Trophoblast cell (in vitro differentiated cells and primary cell): Measurements from ENCODE around the gene RSU1.

Source experiments
- DNase-seq, 2 donors: peaks; one replicate each; pipeline ENCODE4 v3.0.0-alpha.2; 2016
- H2AFZ ChIP-seq: 2 replicates; pipeline ENCODE4 v1.6.1; 2013; ENCODE audit warnings: low read length, moderate library complexity, mild to moderate bottlenecking; ENCODE audit not compliant: insufficient read depth, poor library complexity
- H2AK5ac ChIP-seq: 2 replicates; pipeline ENCODE4 v1.6.1; 2013; ENCODE audit warnings: mild to moderate bottlenecking, low read length
- H2BK120ac ChIP-seq: 2 replicates; pipeline ENCODE4 v1.6.1; 2013; ENCODE audit warnings: low read length, mild to moderate bottlenecking, moderate library complexity; ENCODE audit not compliant: insufficient read depth, poor library complexity
- H2BK12ac ChIP-seq: 2 replicates; pipeline ENCODE4 v1.6.1; 2013; ENCODE audit warnings: mild to moderate bottlenecking, low read length, moderate library complexity
- H2BK5ac ChIP-seq: 2 replicates; pipeline ENCODE4 v1.6.1; 2013; ENCODE audit warnings: low read length, low read depth, moderate library complexity, mild to moderate bottlenecking; ENCODE audit not compliant: poor library complexity
- H3K14ac ChIP-seq: 2 replicates; pipeline ENCODE4 v1.6.1; 2013; ENCODE audit warnings: mild to moderate bottlenecking, low read length
- H3K18ac ChIP-seq: 2 replicates; pipeline ENCODE4 v1.6.1; 2013; ENCODE audit warnings: mild to moderate bottlenecking, low read length
- H3K23ac ChIP-seq: 2 replicates; pipeline ENCODE4 v1.6.1; 2013; ENCODE audit warnings: low read length
- H3K27ac ChIP-seq: 2 replicates; pipeline ENCODE4 v1.5.1; 2013; ENCODE audit warnings: low read depth, mild to moderate bottlenecking, inconsistent platforms, low read length, moderate library complexity
- H3K27me3 ChIP-seq: 2 replicates; pipeline ENCODE4 v1.6.1; 2013; ENCODE audit warnings: inconsistent platforms, mild to moderate bottlenecking, low read length, moderate library complexity; ENCODE audit not compliant: insufficient read depth
- H3K36me3 ChIP-seq, 2 experiments: 1 replicate in 1 of 2; 2 replicates in 1 of 2; pipeline ENCODE4 v1.6.1; 2013; ENCODE audit warnings: low read length in 2 of 2, mild to moderate bottlenecking in 2 of 2, moderate library complexity in 1 of 2; ENCODE audit not compliant: insufficient read depth in 2 of 2, control insufficient read depth in 1 of 2
- H3K4ac ChIP-seq: 2 replicates; pipeline ENCODE4 v1.6.1; 2013; ENCODE audit warnings: low read depth, mild to moderate bottlenecking, low read length, moderate library complexity
- H3K4me1 ChIP-seq, 2 experiments: 1 replicate in 1 of 2; 2 replicates in 1 of 2; pipeline ENCODE4 v1.6.1; 2013; ENCODE audit warnings: low read length in 2 of 2, mild to moderate bottlenecking in 2 of 2, moderate library complexity in 1 of 2; ENCODE audit not compliant: insufficient read depth in 2 of 2, control insufficient read depth in 1 of 2
- H3K4me2 ChIP-seq: 2 replicates; pipeline ENCODE4 v1.6.1; 2013; ENCODE audit warnings: inconsistent platforms, mild to moderate bottlenecking, low read length, moderate library complexity
- H3K4me3 ChIP-seq: 2 replicates; pipeline ENCODE4 v1.5.1; 2013; ENCODE audit warnings: mild to moderate bottlenecking, low read depth, low read length, inconsistent platforms
- H3K79me1 ChIP-seq: one replicate; pipeline ENCODE4 v1.6.1; 2013; ENCODE audit warnings: low read length
- H3K79me2 ChIP-seq: 2 replicates; pipeline ENCODE4 v1.6.1; 2013; ENCODE audit warnings: low read length, mild to moderate bottlenecking; ENCODE audit not compliant: control insufficient read depth, insufficient read depth, poor library complexity
- H3K9ac ChIP-seq: 2 replicates; pipeline ENCODE4 v1.6.1; 2013; ENCODE audit warnings: mild to moderate bottlenecking, low read length
- H3K9me3 ChIP-seq: 2 replicates; pipeline ENCODE4 v1.6.1; 2013; ENCODE audit warnings: low read depth, mild to moderate bottlenecking, control low read depth, inconsistent platforms, low read length; ENCODE audit not compliant: insufficient read depth
- H4K12ac ChIP-seq: 2 replicates; pipeline ENCODE4 v1.6.1; 2013; ENCODE audit warnings: low read depth, mild to moderate bottlenecking, low read length, moderate library complexity
- H4K8ac ChIP-seq: 2 replicates; pipeline ENCODE4 v1.6.1; 2013; ENCODE audit warnings: low read depth, mild to moderate bottlenecking, low read length, moderate library complexity
- H4K91ac ChIP-seq: one replicate; pipeline ENCODE4 v1.6.1; 2013; ENCODE audit warnings: low read depth, mild to moderate bottlenecking, low read length, moderate library complexity
- WGBS: extraction: QIAGEN DNeasy Blood & Tissue Kit; methylation state at CpG from one replicate; pipeline ENCODE4 v1.1.7; 2013; ENCODE audit warnings: missing lambda C conversion rate; ENCODE audit not compliant: insufficient read length, insufficient coverage; ENCODE audit errors: extremely low coverage; 5-methylcytosine and 5-hydroxymethylcytosine counted together

The RSU1 gene

DNA sequence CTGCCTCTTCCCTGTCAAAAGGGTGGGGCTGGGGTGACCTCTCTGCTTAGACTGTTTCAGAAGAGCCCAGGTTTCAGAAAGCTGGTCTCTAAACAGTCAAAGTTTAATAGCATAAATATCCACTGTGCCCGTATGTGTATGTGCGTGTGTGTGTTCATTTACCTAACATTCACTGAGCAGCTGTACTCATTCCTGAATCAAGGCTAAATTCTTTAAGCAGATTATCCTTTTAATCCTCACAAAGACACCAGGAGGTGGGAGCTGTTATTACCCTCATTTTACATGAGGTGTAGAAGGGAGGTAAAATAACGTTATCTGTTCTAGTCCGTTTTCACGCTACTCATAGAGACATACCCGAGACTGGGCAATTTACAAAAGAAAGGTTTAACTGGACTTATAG, 72.2 kb downstream of the RSU1 start:
- H3K18ac ChIP-seq: no peak overlapping the region
- no peak overlapping the region for H3K9ac ChIP-seq
- H2AFZ ChIP-seq: no peak overlapping the region
- no peak overlapping the region for H3K14ac ChIP-seq
- peaks cover 0 to 6% of the 10 kb centered on the region in 2 experiments for H3K4me1 ChIP-seq
- H3K79me1 ChIP-seq: no peaks in the 10 kb centered on the region
- H2AK5ac ChIP-seq: no peak overlapping the region
- no peak overlapping the region for H4K8ac ChIP-seq
- H3K4me2 ChIP-seq: no peak overlapping the region
- no peak for DNase-seq
- H3K27me3 ChIP-seq: no peaks in the 10 kb centered on the region
- no CpG with 5 or more reads among the region's 6 CpGs for WGBS
- no peak overlapping the region for H3K27ac ChIP-seq
- H2BK5ac ChIP-seq: no peak overlapping the region
- H3K36me3 ChIP-seq: peaks cover 4 to 5% of the 10 kb centered on the region in 2 experiments
- no peak overlapping the region for H4K12ac ChIP-seq
- no peak overlapping the region for H3K4me3 ChIP-seq
- H2BK12ac ChIP-seq: no peak overlapping the region
- H3K79me2 ChIP-seq: no peaks in the 10 kb centered on the region
- H3K9me3 ChIP-seq: no peaks in the 10 kb centered on the region
- no peak overlapping the region for H3K4ac ChIP-seq
- H3K23ac ChIP-seq: no peak overlapping the region
- no peak overlapping the region for H2BK120ac ChIP-seq
- no peak overlapping the region for H4K91ac ChIP-seq

DNA sequence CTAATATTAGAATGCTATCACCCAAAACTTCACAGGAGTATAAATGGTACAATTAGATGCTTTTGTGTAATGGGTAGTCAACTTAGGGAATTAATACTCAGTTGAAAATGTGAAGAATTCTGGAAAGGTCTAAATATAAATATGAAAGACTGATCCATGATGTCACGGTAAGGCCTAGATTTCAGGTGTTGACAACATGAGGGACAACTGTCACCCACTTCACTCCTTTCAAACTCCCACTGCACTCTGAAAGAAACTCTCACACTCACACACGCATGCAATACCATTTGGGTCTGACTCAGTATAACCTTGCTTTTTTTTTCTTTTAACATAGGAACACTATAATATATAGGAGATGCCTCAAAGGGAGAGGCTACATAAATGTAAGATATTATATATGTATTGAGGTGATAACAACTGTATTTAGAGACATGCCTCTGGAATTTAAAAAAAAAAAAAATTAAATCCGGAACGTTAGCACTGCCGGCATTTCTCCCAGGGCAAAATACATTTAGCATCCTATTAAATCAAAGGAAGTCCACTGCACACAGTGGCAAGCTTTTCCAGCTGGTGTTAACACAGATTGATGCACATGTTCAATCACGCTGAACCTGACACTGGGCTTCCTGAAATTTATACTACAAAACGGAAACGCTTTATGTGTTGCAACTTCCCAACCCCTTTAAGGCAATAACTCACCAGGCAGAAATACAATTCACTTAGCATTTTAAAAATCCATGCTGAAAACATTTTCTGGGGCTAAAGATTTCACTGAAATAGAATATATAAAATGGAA, 74.9 kb downstream of the RSU1 start:
- H2BK120ac ChIP-seq: no peak overlapping the region
- WGBS: no CpG with 5 or more reads among the region's 8 CpGs

GRCh38 chr10:16741540-16741939, 75.7 kb downstream of the RSU1 start:
- Histone ChIP-seq H2BK5ac (no peak overlapping the region), H3K36me3 (peaks cover 0 to 2% of the 10 kb centered on the region in 2 experiments), H3K27me3 (no peaks in the 10 kb centered on the region), H4K8ac (no peak overlapping the region), H3K23ac (no peak overlapping the region), H2AK5ac (no peak overlapping the region), H2BK12ac (no peak overlapping the region), H3K14ac (no peak overlapping the region), H3K79me1 (no peaks in the 10 kb centered on the region), H3K9me3 (no peaks in the 10 kb centered on the region), H3K4me3 (no peak overlapping the region), H3K4me1 (peaks cover 0 to 3% of the 10 kb centered on the region in 2 experiments), H2BK120ac (no peak overlapping the region), H2AFZ (no peak overlapping the region), H3K18ac (no peak overlapping the region), H3K9ac (no peak overlapping the region), H3K79me2 (no peaks in the 10 kb centered on the region), H4K12ac (no peak overlapping the region), H3K4me2 (no peak overlapping the region), H4K91ac (no peak overlapping the region), H3K4ac (no peak overlapping the region), H3K27ac (no peak overlapping the region)
- DNase-seq: no peak
- WGBS: no CpG with 5 or more reads among the region's 2 CpGs

More for the DNA sequence above, 74.9 kb downstream of the RSU1 start:
- Histone ChIP-seq H3K14ac (no peak overlapping the region), H3K9ac (no peak overlapping the region), H2AFZ (no peak overlapping the region), H2BK5ac (no peak overlapping the region), H4K91ac (no peak overlapping the region), H3K23ac (no peak overlapping the region), H3K27me3 (no peaks in the 10 kb centered on the region), H3K79me1 (no peaks in the 10 kb centered on the region), H2AK5ac (no peak overlapping the region), H4K8ac (no peak overlapping the region), H3K36me3 (peaks cover 0 to 2% of the 10 kb centered on the region in 2 experiments), H3K9me3 (no peaks in the 10 kb centered on the region), H4K12ac (no peak overlapping the region), H2BK12ac (no peak overlapping the region), H3K4ac (no peak overlapping the region), H3K4me2 (no peak overlapping the region), H3K27ac (no peak overlapping the region), H3K79me2 (no peaks in the 10 kb centered on the region), H3K18ac (no peak overlapping the region), H3K4me1 (peaks cover 0 to 6% of the 10 kb centered on the region in 2 experiments), H3K4me3 (no peak overlapping the region)
- DNase-seq: no peak

DNA sequence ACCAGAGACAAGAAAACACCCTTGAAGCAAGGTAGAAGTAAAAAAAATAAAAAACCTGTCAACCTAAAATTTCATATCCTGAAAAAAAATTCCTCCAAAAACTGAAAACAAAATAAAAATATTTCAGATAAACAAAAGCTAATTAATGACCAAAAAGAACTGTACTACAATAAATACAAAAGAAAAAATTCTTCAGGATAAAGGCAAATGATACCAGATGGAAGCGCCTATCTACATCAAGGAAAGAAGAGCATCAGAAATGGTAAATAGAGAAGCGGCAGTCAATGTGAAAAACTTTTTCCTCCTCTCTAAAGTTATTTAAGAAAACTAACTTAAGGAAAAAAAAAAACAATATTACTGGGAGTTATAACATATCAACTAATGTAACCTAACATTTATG, 79.8 kb downstream of the RSU1 start:
- no peaks in the 10 kb centered on the region for H3K79me2 ChIP-seq
- H3K27me3 ChIP-seq: no peaks in the 10 kb centered on the region
- no peak overlapping the region for H4K12ac ChIP-seq
- no peak overlapping the region for H3K9ac ChIP-seq
- no peak overlapping the region for H4K91ac ChIP-seq
- no peak overlapping the region for H2BK5ac ChIP-seq
- no peak overlapping the region for H2BK120ac ChIP-seq
- no peak overlapping the region for H3K4me3 ChIP-seq
- no peaks in the 10 kb centered on the region for H3K79me1 ChIP-seq
- H3K36me3 ChIP-seq: no peaks in the 10 kb centered on the region
- DNase-seq: no peak
- H3K18ac ChIP-seq: no peak overlapping the region
- H3K23ac ChIP-seq: no peak overlapping the region
- H3K4ac ChIP-seq: no peak overlapping the region
- H3K4me2 ChIP-seq: no peak overlapping the region
- H3K4me1 ChIP-seq: peaks cover 0 to 3% of the 10 kb centered on the region in 2 experiments
- no peak overlapping the region for H2AFZ ChIP-seq
- no peak overlapping the region for H2BK12ac ChIP-seq
- WGBS: no CpG with 5 or more reads among the region's 2 CpGs
- H3K14ac ChIP-seq: no peak overlapping the region
- no peak overlapping the region for H2AK5ac ChIP-seq
- no peaks in the 10 kb centered on the region for H3K9me3 ChIP-seq
- H4K8ac ChIP-seq: no peak overlapping the region
- H3K27ac ChIP-seq: no peak overlapping the region
